GM19397 (cell line): Measurements from ENCODE around the gene MOCOS.
"Not testable (repeated sequence)": the region's sequence is repeated elsewhere in the genome, so short reads cannot be mapped to it uniquely, and the experiment has no call there.

Experiments
- ATAC-seq: cut with Tn5 transposase; IDR thresholded peaks from one replicate; pipeline ENCODE4 v1.9.1; 2021; ENCODE audit warnings: mild to moderate bottlenecking, moderate library complexity; ENCODE audit not compliant: unreplicated experiment

MOCOS gene, protein sequence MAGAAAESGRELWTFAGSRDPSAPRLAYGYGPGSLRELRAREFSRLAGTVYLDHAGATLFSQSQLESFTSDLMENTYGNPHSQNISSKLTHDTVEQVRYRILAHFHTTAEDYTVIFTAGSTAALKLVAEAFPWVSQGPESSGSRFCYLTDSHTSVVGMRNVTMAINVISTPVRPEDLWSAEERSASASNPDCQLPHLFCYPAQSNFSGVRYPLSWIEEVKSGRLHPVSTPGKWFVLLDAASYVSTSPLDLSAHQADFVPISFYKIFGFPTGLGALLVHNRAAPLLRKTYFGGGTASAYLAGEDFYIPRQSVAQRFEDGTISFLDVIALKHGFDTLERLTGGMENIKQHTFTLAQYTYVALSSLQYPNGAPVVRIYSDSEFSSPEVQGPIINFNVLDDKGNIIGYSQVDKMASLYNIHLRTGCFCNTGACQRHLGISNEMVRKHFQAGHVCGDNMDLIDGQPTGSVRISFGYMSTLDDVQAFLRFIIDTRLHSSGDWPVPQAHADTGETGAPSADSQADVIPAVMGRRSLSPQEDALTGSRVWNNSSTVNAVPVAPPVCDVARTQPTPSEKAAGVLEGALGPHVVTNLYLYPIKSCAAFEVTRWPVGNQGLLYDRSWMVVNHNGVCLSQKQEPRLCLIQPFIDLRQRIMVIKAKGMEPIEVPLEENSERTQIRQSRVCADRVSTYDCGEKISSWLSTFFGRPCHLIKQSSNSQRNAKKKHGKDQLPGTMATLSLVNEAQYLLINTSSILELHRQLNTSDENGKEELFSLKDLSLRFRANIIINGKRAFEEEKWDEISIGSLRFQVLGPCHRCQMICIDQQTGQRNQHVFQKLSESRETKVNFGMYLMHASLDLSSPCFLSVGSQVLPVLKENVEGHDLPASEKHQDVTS

DNA sequence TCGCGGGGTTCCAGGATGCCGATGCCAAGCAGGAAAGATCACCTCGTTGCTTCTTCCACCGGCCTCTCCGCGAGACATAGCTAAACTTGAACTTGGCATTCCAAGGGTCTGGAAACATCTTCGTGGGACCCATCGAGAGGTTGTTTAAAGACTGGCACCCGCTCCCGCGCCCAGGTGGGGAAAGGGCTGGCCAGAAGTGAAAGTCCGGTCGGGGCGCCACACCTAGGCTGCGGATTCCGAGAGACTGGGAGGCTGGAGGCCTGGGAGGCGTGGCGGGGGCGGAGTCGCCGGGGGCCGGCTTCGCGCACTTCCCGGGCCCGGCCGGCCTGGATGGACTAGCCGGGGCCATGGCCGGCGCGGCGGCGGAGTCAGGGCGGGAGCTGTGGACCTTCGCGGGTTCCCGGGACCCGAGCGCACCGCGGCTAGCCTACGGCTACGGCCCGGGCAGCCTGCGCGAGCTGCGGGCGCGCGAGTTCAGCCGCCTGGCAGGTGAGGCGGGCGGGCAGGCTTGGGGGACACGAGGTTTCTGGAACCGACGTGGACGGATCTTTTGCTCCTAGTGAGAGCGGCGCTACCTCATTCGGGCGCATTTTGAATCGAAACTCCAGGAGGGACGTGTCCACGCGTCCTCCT, at the start of gene MOCOS:
TSS of gene MOCOS (plus strand) at position 305 of the 633 bp plus-strand sequence. CDS start at position 348, 43 bp downstream.
- peak; percentile 83 for ATAC-seq

- ATAC-seq, result no peak
These were observed 48.1 kb upstream of the MOCOS start for GRCh38 chr18:36139245-36139644.

GRCh38 chr18:36141576-36141975, 45.7 kb upstream of the MOCOS start:
- ATAC-seq, result no peak

DNA sequence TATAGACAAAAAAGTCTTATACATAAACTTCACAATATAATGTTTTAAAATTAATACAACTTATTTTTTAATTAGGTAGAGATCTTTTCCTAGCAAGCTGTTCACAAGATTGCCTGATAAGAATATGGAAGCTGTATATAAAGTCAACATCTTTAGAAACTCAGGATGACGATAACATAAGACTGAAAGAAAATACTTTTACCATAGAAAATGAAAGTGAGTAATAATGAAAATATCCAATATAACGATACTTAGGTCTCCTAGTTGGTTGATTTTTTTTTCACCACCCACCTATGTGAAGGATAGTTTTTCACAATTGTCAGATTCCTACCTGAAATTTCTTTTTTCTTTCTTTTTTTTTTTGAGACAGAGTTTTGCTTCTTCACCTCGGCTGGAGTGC, 44.5 kb upstream of the MOCOS start:
- ATAC-seq, result no peak

- ATAC-seq, result no peak
These were observed 43.9 kb upstream of the MOCOS start for GRCh38 chr18:36143391-36143790.

DNA sequence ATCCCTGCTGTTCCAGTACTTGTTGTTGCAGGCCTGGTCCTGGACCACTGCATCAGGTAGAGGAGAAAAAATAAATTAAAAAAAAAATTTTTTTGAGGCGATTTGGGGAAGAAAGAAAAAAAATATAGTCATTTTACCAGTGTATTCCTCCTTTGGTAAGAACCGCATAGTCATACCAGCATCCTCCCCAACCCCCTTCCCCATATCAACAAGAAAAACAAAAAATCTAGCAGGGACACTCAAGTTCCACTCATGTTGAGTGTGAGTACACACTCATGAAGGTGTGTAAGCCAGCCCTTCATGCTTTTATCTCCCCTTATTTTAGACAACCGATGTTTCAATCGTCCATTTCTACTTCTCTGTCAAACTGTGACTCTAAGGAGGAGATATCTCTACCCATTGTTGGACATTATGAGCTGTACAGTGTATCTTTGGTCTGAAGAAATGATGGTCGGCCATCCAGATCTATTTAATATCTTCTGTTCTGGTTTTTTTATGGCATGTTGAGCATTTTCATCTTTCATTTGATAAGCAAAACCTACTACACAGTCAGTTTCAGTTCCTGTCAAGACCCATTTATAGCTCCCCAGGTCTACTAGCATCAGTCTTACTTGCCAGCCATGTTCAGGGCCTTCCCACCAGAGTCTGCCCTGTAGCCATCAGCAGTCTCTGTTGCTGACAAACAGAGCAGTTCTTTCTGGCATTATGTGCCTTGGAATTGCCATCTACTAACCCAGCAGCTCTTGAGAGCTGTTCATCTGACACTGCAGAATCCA, 37.6 kb upstream of the MOCOS start:
- ATAC-seq, result peak; percentile 93

DNA sequence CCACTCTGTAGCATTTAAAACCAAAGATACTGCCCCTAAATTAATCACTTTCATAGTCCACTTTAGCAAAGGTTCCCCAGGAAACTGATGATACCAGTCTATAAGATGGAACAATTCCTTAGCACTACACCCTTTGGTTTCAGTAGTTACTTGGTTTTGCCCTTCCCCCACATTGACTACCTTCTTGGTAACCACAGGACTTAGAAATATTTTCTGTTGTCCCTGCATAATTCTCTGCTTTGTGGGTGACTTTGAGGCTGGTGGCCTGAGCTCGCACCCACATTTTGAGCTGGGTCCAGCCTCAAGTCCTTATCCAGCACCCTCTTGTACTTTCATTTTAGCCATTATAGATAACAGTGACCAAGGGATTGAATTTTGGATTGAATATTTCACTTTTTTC, 34.5 kb upstream of the MOCOS start:
- no peak for ATAC-seq

DNA sequence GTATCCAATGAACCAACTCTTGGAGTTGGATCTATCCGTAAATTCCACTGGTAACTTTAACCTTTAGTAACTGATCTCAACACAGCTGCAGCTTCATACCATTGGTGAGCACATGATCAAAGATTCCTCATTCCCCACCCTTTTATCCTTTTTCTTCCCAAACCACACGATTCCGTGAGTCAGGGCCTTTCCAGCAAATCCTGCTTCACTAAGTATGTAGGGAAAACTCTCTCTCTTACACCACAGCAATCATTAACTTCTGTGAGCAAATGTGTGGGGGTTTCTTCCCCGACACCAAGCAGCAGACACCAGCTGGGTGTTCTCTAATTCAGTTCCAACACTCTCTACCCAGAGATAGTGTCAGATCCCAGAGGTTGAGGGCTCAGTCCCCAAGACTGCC, 34.1 kb upstream of the MOCOS start:
- ATAC-seq, result no peak

DNA sequence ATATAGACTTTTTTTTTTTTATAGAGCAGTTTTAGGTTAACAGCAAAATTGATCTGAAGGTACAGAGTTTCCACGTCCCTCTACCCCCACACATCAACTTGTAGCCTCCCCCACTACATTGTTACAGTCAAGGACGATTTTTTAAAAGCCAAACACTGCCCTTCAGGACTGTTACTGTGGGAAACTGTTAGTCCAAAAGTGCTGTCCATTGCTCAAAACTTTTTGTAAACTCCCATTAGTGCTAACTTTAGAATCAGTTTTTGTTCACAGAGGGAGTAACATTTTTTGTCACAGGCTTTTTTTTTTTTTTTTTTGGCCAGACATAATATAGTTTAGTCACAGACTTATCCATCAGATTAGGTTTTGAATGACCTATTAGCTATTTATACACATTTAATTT, 33.5 kb upstream of the MOCOS start:
- ATAC-seq, result no peak

GRCh38 chr18:36155851-36156757, 31.2 kb upstream of the MOCOS start:
- no peak for ATAC-seq

GRCh38 chr18:36157441-36157840, 29.9 kb upstream of the MOCOS start:
- no peak for ATAC-seq

- no peak for ATAC-seq
These were observed 28.9 kb upstream of the MOCOS start for GRCh38 chr18:36158266-36158867.

GRCh38 chr18:36160959-36161371, 26.3 kb upstream of the MOCOS start:
- ATAC-seq, result no peak

GRCh38 chr18:36162981-36163380, 24.3 kb upstream of the MOCOS start:
- no peak for ATAC-seq

DNA sequence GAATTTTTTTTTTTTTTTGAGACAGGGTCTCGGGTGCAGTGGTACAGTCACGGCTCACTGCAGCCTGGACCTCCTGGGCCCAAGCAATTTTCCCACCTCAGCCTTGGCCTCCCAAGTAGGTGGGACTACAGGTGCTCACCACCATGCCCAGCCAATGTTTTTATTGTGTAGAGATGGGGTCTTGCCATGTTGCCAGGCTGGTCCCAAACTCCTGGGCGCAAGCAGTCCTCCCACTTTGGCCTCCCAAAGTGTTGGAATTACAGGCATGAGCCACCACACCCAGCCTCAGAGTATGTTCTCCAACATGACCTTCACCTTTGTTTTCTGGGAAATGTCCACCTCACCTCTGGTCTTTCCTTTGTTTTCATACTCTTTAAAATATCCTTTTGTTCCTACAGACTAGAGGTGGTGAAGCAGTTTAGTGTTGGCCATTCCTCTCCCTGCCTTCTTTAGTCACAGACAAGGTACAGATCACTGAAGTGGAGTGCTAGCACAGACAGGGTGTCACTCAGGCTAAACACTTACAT, 19.5 kb upstream of the MOCOS start:
- ATAC-seq, result no peak

DNA sequence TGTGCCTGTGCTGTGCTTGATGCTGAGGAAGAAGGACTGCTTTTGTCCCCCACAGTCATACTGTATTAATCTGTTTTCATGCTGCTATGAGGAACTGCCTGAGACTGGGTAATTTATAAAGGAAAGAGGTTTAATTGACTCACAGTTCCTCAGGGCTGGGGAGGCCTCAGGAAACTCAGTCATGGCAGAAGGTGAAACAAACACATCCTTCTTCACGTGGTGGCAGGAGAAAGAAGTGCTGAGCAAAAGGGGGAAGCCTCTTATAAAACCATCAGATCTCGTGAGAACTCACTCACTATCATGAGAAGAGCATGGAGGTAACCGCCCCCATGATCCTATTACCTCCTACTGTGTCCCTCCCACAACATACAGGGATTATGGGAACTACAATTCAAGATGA, 19.0 kb upstream of the MOCOS start:
- not testable (repeated sequence) for ATAC-seq

- ATAC-seq, result no peak
These were observed 17.4 kb upstream of the MOCOS start for GRCh38 chr18:36169938-36170337.

DNA sequence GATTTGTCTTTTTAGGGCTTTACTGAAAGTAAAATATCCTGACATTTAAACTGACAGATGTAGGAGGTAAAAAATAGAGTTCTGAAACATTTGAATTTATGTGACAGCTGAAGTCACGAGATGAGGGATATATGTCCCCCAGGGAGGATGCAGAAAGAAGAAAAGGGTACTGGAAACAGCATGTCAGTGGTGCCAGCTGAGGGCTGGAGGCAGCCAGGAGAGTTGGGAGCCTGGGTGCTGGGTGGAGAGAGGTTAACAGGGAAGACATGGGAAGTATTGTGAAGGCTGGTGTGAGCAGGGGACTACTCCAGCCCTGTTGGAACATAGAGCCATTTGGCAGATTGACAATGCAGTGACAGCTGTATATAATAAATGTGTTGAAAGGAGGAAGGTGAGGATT, 11.8 kb upstream of the MOCOS start:
- ATAC-seq, result no peak

DNA sequence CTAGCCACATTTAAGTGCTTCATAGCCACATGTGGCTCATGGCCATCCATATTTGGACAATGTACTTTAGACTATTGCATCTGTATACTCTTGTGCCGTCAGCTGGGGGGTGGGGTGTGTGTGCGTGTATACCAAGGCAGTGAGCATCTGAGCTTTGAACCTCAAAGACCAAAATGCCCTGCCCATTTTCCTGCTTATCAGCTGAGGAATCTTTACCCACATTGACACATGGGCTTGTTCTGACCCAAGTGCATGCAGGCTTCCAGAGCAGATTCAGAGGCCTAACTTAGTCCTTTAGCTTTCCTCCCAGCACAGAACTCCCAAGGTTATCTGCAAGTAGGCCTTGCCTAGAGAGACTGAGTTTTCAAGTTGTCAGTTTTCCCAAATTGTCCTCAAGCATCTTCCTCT, 11.1 kb upstream of the MOCOS start:
- no peak for ATAC-seq
